ENCODE results near the gene DPYSL4. TPM values are rescaled to one million over a fixed set of nuclear protein-coding genes. Genes with fewer than 3 reads are reported as not detected.

DPYSL4 gene
- total RNA-seq, 1 experiment from 2014 or later = 6.7 TPM

GRCh38 chr10:132226586-132227405 lies 40.0 kb downstream of the DPYSL4 start:
- DNase-seq (ENCODE audit: low read depth) = no peak

DNA sequence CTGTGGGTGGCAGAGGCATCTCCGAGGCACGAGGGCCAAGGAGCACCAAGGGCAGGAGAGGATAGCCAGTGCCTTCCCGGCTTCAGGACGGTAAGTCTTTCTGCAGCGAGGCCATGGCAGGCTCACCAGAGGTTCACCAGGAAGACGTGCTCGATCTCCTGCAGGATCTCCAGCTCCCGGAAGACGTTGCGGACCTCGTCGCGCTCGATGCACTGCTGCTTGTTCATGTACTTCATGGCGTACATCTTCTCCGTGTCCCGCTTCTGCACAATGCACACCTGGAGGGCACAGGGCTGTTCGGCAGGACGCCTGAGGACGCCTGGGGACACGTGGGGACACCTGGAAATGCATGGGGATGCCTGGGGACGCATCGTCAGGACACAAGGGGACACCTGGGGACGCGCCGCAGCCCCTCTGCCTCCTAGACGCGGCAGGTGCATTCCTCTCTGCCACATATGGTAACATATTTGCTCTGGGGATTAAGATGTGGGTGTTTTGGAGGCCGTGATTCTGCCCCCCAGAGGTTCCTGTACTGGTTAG lies 41.2 kb downstream of the DPYSL4 start:
- no peak for DNase-seq (ENCODE audit: low read depth)

DNA sequence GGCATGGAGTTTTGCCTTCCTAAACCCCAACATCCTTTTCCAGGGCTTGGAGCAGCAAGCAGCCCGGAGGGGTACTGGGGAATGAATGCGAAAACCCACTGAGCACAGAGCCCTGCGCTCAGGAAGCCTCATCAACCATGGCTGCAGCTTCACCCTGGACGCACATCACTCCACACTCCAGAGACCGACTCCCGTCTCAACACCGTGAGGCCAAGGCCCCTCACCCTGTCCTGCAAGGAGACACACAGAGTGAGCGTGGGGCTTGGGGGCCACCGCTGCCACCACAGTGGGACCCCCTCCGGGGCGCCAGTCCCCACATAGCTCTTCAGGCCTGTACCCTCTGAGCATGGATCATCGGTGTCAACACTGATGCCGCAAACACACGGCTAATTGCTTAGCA lies 41.9 kb downstream of the DPYSL4 start:
- no peak for DNase-seq (ENCODE audit: low read depth)

DNA sequence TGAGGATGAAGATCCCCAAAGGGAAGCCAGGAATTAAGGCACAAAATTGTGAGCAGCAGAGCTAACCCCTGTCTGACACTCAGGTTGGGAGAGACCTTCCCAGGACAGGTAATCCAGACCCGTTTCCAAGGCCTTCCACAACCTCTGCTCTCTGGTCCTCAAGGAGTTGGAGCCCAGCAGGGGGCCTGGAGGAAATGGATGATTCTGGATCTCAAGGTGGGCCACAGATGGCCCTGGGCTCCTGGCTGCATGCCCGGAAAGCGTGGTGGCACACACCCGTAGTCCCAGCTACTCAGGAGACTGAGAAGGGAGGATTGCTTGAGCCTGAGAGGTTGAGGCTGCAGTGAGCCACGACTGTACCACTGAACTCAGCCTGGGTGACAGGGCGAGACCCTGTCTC lies 42.3 kb downstream of the DPYSL4 start:
- no peak for DNase-seq (ENCODE audit: low read depth)

DNA sequence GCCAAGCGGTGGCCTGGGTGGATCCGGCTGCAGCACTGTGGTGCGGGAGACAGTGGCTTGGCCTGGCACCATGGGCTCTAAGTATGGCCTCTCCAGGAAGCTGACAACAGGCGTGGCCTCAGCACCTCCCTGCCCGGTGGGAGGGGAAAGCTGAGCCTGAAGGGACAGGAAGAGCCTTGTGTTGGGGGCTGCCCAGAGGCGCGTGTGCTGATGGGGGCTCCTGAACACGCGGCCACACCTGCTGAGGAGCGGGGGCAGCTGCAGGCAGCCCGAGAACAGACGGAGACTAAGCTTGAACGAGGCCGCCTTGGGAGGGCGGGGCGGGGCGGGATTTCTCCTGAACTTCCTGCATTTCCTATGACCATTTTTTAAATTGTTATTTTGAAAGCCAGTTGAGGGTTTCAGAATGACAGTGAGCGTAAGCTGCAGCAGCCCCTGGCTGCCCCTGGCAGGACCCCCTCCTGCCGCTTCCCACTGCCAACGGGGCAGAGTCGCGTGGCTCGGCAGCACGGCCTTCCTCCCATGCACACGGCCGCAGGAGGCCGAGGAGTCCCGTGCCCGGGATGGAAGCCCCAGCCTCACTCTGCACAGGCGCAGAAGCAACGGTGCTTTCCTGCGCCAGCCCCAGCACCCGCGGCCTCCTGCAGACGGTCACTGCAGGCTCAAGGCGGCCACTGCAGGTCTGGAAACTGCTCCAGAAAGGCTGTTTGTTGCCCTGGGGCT lies 43.2 kb downstream of the DPYSL4 start:
- DNase-seq (ENCODE audit: low read depth) = no peak

GRCh38 chr10:132230557-132231210 lies 43.9 kb downstream of the DPYSL4 start:
- no peak for DNase-seq (ENCODE audit: low read depth)

DNA sequence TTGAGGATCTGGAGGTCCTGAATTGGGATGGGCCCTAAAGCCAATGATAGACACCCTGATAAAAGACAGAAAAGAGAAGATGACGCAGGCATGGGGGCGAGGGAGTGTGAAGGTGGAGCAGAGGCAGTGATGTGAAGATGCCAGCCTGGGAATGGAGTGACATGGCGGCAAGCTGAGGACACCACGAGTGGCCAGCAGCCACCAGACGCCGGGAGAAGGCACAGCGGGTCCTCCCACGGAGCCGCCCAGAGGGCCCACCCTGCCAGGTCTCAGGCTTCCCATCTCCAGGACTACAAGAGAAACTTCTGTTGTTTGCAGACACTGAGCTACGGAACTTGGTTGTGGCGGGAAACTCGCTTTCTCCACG lies 44.9 kb downstream of the DPYSL4 start:
- no peak for DNase-seq (ENCODE audit: low read depth)

DNA sequence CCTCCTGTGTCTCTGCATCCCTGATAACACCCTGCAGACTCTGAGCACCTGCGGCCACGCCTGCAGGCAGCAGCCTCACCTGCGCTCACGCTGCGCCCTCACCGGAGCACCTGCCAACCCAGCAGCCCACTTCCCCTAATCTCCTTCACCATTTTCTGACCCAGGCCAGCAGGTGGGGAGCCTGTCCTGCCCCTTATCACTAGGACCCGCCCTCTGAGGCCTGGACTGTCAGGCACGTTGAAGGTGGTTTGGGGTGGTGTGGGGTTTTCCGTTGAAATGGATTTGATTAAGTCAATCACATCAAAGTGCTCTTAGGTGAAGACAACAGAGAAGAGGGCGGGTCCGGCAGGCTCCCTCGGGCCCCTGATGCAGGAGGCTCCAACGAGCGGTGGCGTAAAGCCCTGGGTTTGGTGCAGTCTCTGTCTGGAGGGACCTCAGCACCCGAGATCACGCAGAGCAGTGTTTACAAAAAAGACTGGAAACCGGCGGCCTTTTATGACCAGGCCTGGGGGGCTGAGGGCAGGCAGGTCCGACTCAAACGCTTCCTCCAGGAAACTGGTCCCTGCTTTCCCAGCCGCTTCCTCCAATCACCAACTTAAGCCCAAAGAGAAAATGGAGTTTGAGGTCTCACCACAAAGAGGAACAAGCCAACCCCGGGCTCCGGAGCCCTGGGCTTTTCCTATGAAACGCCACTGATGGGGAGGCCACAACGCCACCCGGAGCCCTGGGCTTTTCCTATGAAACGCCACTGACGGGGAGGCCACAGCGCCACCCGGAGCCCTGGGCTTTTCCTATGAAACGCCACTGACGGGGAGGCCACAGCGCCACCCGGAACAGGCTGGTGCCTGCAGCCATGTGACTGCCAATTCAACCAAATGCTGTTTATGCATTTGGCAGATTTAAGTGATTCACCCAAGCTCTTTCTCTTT lies 45.5 kb downstream of the DPYSL4 start:
- no peak for DNase-seq (ENCODE audit: low read depth)

DNA sequence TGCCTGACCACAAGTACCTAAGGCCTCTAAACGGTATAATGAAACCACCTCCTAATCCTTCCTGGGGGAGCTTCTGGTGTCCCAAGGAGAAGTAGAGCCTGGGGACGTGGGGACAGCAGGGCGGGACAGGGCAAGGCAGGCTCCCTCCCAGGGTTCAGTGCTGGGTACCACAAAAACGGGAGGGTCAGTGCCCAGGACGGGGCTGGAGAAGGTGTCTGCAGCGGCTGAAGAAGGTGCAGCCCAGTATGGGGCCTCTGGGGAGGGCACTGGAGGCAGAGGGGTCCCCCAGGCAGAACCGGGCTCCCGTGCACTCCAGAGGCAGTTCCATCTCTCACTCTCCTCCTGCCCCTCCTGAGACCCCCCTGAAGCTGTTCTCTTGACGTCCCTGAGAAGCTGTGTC lies 46.2 kb downstream of the DPYSL4 start:
- no peak for DNase-seq (ENCODE audit: low read depth)

DNA sequence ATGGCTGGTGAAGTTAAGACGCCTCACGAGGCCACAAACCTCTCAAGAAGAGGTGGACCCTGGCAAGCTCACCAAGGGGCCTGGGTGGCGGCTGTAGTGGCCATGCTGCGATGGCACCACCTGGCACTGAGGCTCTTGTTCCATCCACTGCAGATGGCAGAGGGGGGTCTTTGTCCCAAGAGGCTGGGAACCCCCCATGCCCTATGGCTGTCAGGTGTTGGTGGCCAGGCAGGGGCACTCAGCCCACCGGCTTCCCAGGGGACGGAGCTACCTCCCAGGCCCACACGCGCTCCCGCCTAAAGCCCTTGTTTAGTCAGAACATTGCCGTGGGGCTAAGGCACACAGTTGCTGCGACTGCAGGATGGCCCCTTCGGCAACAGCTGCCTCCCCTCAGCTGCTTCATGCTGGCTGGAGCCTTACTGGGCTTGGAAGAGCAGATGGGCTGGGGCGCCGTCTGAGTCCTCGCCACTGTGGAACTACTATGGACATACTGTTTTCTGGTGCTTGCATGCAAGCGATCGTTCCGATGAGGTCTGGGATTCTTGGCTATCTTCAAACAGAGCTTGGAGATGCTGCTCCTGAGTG lies 46.8 kb downstream of the DPYSL4 start:
- no peak for DNase-seq (ENCODE audit: low read depth)

- no peak for DNase-seq (ENCODE audit: low read depth)
Observed at GRCh38 chr10:132234860-132235259, 48.1 kb downstream of the DPYSL4 start.

DNA sequence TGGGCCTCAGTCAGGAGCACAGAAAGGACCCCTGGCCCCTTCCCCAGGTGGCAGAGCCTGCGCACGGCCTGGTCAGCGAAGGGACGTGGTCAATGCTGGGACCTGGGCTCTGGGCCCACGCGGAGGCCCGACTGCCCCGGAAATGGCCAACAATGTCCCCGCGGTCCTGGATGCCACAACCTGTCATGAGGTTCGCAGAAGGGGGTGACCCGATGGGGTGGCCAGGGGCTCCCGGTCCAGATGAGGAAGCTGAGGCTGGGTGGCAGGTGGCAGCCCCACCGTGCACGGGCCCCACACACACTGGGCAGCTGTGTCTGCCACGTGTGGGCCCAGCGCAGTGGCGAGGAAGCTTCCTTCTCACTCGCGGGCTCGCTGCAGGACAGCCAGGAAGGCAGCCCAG lies 49.4 kb downstream of the DPYSL4 start:
- DNase-seq (ENCODE audit: low read depth) = no peak

- no peak for DNase-seq (ENCODE audit: low read depth)
Observed at GRCh38 chr10:132236881-132237280, 50.1 kb downstream of the DPYSL4 start.

- DNase-seq (ENCODE audit: low read depth) = no peak
Observed at GRCh38 chr10:132237396-132237795, 50.6 kb downstream of the DPYSL4 start.

GRCh38 chr10:132237871-132238270 lies 51.1 kb downstream of the DPYSL4 start:
- DNase-seq (ENCODE audit: low read depth) = no peak

DNA sequence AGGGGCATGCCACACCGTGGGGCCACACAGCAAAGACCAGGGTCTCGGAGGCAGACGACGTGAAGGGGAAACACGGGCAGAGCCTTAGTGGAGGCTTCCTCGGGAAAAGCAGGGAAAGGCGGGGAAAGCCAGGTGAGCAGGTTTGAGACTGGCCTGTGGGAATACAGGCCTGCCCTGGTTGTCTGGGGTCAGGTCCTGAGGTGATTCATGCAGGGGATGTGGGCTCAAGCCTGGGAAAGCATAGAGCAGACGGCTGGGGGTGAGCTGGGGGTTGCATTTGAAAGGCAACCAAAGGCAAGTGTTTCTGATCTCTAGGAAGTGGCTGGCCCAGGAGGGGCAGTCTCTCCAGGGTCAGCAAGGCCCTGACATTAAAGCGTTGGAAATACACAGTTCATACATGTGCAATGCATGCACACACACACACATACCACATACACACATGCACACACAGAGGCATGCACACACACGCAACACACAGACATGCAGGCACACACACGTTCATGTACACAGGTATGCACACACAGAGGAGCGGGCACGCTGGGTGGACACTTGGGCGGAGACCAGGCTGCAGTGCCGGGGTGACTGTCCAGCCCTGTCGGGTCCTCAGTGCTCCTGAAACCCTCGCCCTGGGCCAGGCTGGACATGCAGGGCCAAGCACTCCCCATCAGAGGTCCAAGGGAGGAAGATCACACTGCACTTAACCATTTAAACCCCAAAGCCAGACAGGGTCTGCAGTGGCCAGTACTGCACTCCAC lies 51.8 kb downstream of the DPYSL4 start:
- DNase-seq (ENCODE audit: low read depth) = no peak

DNA sequence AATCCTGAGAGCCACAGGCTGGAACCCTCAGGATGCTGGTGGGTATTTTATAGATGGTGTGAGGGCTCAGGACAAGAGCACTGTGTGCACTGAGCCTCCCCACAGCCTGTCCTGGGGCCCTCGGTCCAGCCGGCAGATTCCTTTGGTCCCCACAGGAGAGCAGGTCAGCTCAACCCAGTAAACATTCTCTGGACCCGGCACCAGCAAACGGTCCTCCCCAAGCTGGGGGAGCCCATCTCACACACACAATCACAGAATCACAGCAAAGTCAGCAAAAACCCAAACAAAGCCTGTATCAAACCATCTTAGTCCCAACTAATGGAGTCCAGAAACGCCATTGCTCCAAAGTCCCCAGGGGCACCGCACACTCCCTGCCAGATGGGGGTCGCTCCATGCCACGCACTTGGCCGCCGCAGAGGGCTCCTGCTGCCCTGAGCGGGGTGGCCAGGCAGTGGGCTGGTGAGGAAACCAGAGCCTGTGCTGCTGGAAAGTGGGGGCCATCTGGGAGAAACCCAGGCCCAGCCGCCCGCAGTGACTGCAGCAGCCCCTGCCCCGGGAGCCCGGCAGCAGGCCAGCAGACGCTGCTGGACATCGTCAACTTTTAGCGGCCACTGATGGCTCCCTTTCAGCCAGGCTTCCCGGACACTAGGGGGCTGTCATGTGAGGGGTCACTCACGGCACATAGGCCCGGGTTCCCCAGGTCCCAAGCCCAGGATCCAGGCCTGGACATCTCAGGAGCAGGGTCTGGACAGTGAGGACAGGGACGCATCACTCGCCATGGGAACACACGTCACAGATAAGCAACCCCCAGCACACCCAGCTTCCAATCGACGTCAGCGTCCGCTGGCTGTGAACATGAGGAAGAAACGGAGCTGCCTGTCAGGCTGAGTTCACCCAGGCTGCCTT lies 52.6 kb downstream of the DPYSL4 start:
- no peak for DNase-seq (ENCODE audit: low read depth)

DNA sequence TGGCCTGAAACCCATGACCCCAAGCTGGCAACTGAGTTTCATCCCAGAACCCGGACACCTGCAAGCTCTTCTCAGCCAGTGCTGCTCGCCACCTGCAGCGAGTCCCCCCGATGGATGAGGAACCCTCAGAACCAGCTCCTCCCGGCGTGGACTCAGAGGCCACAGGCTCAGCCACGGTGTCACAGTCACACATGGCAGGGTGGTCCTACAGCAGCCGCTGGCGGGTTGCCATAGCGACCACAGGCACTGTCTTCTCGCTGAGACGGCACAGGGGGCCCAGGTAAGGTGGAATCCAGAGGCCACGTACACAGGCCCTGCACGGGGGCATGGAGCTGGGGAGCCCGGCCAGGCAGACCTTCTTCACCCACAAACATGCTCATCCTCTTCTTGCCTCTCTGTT lies 53.4 kb downstream of the DPYSL4 start:
- DNase-seq (ENCODE audit: low read depth) = no peak

DNA sequence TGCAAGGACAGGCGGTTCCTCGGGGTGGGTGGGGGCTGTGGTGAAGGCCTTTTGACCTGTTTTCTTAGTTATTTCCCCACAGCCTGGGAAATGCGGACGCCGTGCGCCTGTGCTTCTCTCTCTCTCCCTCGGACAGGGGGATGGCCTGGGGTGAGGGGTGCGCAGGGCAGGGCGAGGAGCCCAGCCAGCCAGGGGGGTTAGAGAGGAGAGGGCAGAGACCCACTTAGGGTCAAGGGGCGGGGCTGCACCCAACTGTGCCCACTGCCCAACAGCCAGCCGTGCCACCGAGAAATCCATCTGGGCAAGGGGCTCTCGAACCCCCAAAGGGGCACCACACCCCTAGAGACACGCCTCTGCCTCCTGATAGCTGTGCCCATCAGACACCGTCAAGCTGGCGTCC lies 53.8 kb downstream of the DPYSL4 start:
- DNase-seq (ENCODE audit: low read depth) = no peak
